Measurements from ENCODE around the gene CCDC197.
A peak's percentile ranks its signal among the peaks of the same experiment; 100 is the strongest.

Gene CCDC197

DNA sequence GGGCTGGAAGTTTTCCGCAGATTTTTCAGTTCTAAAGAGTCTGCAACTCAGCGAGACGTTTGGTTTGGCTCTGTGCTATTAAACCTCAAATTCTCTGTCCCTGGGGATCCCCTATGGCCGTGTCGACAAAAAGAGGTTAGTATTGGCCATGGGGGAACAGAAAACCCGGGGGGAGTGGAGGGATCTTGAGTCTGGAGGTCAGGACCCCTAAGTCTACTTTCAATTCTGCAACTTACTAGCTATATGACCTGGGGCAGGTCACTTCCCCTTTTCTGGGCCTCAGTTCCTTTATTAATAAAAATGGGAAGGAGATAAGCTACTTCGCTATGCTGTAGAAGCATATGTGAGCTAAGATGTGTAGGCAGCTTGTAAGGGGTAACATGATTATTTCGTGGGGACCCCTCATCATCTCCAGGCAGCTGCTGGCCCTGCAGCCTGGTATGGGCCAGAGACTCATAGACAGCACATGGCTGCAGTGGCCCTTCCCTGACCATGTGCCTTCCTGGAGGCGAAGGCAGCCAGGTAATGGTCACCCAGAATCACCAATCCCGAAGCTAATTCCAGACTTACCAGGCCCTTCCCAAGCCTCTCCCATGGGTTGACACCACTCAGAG, 29.4 kb upstream of the CCDC197 start:
- H3K4me3 ChIP-seq (ENCODE audit: low read depth, low read length) = no peak overlapping the region
- DNase-seq (ENCODE audit: low read depth) = peak; percentile 95
- TF ChIP-seq, protein P1, sequence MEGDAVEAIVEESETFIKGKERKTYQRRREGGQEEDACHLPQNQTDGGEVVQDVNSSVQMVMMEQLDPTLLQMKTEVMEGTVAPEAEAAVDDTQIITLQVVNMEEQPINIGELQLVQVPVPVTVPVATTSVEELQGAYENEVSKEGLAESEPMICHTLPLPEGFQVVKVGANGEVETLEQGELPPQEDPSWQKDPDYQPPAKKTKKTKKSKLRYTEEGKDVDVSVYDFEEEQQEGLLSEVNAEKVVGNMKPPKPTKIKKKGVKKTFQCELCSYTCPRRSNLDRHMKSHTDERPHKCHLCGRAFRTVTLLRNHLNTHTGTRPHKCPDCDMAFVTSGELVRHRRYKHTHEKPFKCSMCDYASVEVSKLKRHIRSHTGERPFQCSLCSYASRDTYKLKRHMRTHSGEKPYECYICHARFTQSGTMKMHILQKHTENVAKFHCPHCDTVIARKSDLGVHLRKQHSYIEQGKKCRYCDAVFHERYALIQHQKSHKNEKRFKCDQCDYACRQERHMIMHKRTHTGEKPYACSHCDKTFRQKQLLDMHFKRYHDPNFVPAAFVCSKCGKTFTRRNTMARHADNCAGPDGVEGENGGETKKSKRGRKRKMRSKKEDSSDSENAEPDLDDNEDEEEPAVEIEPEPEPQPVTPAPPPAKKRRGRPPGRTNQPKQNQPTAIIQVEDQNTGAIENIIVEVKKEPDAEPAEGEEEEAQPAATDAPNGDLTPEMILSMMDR (IDR thresholded peaks at IDR 0.05; ENCODE audit: low read depth, low read length, missing control alignments) = no peak

- TF ChIP-seq, protein P1 (IDR thresholded peaks at IDR 0.05; ENCODE audit: low read depth, low read length, missing control alignments) = no peak
- H3K4me3 ChIP-seq (ENCODE audit: low read depth, low read length) = no peak overlapping the region
- DNase-seq (ENCODE audit: low read depth) = peak; percentile 47
Measured at GRCh38 chr14:93969082-93969828, 27.8 kb upstream of the CCDC197 start.

DNA sequence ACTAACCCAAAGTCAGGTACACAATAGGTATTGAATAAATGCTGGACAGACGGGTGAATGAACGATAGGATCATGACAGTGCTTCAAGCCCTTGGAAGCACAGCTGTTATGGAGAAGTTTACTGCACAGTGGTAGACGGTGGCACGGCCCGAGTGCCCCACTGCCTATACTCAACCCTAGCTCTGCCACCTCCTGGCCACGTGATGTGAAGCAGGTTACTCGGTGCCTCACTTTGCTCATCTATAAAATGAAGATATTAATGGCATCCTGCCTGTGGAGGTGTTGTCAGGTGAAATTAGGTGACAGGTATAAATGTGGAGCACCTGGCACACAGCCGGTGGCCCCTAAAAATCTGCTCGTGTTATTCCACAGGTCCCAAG, 26.5 kb upstream of the CCDC197 start:
- DNase-seq (ENCODE audit: low read depth) = no peak

GRCh38 chr14:93970965-93971634, 26.0 kb upstream of the CCDC197 start:
- DNase-seq (ENCODE audit: low read depth) = peak; percentile 66
- TF ChIP-seq, protein P1 (IDR thresholded peaks at IDR 0.05; ENCODE audit: low read depth, low read length, missing control alignments) = no peak
- peak overlapping the region; percentile 34 for H3K4me3 ChIP-seq (ENCODE audit: low read depth, low read length)

More for the DNA sequence above, 26.5 kb upstream of the CCDC197 start:
- TF ChIP-seq, protein P1 (IDR thresholded peaks at IDR 0.05; ENCODE audit: low read depth, low read length, missing control alignments) = peak; percentile 56
- peak overlapping the region; percentile 34 for H3K4me3 ChIP-seq (ENCODE audit: low read depth, low read length)

- TF ChIP-seq, protein P1 (IDR thresholded peaks at IDR 0.05; ENCODE audit: low read depth, low read length, missing control alignments) = no peak
- no peak for DNase-seq (ENCODE audit: low read depth)
- H3K4me3 ChIP-seq (ENCODE audit: low read depth, low read length) = no peak overlapping the region; the same call in 1 of the 2 replicates
Measured at GRCh38 chr14:93971635-93972027, 25.5 kb upstream of the CCDC197 start.

DNA sequence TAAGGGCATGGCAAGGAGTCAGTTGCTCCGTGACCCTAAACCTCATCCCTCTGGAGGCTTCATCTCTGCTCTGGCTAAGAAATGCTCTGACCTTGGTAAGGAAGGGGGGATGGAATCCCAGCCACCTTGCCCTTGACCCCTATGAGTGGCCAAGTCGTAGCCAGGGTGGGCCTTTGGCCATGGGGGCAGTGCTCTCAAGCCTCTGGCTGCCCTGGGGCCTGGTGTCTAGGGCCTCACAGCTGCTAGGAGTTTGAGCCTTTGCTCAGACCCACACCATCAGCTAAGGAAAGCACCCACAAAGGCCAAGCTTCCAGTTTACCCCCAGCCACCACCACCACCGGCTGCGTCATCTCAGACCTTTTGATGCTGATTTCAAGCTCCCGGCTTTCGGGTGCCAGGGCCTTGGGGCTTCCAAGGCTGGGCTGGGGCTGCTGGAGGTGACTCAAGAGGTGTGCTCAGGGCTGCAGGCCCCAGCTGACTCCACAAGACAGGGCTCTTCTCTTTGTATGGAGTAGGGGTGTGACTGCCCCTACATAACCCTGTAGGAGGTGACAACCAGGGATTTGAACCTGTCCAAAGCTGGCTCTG, 24.4 kb upstream of the CCDC197 start:
- no peak overlapping the region for H3K4me3 ChIP-seq (ENCODE audit: low read depth, low read length)
- TF ChIP-seq, protein P1 (IDR thresholded peaks at IDR 0.05; ENCODE audit: low read depth, low read length, missing control alignments) = no peak
- no peak for DNase-seq (ENCODE audit: low read depth)
